Measurements from ENCODE around the gene MMP7.

The MMP7 gene, protein sequence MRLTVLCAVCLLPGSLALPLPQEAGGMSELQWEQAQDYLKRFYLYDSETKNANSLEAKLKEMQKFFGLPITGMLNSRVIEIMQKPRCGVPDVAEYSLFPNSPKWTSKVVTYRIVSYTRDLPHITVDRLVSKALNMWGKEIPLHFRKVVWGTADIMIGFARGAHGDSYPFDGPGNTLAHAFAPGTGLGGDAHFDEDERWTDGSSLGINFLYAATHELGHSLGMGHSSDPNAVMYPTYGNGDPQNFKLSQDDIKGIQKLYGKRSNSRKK
- total RNA-seq = 0 reads per million in 2 donors

DNA sequence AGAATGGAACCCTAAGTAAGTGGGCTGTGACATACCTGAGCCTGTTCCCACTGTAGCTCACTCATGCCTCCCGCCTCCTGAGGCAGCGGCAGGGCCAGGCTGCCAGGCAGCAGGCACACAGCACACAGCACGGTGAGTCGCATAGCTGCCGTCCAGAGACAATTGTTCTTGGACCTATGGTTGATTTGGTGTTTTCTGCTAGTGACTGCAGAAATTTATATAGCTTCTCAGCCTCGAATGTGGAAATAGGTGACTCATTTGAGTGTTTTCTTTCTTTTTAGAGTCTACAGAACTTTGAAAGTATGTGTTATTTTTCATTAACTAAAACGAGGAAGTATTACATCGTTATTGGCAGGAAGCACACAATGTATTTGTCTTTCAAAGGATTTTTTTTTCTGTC, at the start of gene MMP7:
MMP7 (minus strand) TSS at position 190 of the 400 bp plus-strand sequence; CDS start at position 143, 47 bp downstream.
- DNase-seq = no peak

DNA sequence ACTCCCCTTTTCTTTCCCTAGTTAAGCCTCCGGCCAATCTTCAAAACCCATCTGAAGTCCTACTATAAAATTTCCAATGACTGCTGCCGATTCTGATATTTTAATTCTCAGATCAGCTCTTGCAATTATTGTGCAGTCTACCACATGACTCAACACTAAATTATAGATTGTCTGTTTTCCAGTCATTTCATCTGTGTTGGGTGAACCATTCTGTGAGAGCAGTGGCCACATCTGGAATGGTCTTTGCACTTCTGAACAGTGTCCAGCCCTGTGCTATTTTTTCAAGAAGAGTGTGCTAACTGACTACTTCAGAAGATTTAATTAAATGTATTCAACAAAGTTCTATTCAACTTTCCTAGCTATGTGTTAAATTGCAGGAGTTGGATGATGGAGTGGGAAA, 47.2 kb upstream of the MMP7 start:
- DNase-seq = no peak

DNA sequence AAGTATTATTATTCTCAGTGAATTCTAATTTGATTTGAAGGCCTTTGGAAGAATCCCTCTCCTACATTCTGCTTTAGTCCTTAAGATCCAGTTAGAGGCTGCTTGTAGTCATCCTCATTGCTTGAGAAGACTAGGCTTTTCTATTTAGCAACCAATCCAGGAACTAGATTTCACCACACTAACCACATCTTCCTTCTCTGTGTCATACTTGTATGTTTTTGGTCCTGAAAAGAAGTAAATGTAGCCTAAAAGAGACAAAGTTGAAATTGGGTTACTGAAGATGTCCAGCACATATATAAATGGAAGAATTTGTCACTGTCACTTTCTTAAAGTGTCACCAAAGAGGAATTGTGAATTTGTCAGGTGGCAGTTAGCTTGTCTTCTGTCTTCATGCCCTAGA, 46.6 kb upstream of the MMP7 start:
- no peak for DNase-seq

DNA sequence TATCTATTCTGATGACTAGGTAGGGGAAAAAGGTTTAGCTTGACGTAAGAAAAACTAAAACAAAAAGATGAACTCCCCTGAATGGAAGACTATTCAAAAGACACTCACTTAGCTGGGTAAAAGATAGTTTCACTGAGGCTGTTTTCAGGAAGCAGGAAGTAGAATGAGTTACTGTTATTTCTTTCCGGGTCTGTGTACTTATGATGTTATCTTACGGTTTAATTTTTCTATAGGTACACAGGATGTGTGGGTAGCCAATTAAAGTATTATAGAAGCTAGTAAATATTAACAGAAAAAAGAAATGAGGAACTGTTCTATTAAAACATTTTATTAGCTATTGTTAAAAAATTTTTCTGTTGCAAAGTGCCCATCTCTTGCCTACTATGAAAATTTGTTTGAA, 45.8 kb upstream of the MMP7 start:
- DNase-seq = no peak

DNA sequence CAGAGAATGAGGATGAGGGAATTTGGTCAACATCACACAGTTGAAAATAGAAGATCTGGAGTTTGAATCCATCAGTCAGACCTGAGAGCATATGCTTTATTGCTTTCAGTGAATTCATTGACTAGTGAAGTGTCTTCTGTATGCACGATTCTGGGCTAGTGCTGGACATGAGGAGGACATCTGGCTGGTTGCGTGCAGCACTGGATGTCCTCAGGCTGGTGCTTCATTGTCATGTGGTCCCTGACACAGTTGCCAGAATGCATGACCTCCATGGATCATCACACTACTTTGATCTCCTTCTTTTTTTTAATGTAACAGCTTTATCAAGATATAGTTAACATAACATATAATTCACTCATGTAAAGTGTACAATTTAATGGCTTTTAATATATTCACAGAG, 44.5 kb upstream of the MMP7 start:
- DNase-seq = no peak

DNA sequence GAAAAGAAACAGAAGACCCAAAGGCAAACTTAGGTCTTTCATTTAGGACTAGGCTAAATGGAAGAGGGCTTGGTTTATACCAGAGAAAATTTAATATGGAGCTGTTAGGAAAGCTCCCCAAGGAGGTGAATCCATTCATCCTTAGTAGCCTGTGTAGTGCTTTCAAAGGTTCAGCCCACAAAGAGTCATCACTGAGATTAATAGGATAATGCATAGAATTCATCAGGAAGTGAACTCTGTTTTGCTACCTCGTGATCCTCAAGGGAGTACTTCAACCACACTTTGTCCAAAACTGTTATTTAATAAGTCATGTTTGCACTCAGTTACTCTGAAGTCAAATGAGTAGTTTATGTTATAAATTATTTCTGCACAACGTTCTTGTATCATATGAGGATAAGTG, 43.3 kb upstream of the MMP7 start:
- no peak for DNase-seq

DNA sequence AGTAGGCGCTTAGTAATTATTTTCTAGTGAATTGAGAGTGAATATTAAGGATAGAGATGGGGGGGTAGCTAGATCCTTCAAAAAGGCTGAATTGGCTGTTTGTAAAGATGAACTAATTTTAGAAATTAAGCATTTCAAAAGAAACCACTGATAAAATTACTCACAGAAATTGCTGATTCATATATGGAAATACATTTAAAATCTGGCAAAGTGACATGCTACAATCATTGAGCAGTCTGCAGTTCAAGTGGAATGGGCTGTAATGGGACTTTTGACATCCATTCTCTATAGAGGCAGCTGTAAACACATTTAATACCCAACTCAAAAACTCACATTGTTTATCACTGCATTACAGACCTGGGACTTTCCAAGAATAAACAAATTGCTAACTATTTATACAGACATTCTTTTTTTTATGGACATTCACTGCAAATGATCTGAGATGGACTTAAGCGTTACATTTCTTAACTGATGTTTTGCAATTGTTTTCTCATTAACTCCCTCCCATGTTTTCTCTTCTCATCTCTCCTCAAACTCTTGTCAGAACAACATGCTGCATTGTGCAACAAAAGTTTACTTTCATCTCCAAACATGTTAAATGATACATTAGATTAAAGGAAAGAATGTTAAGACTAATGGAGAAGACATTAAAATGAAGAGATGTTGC, 42.1 kb upstream of the MMP7 start:
- DNase-seq = no peak

DNA sequence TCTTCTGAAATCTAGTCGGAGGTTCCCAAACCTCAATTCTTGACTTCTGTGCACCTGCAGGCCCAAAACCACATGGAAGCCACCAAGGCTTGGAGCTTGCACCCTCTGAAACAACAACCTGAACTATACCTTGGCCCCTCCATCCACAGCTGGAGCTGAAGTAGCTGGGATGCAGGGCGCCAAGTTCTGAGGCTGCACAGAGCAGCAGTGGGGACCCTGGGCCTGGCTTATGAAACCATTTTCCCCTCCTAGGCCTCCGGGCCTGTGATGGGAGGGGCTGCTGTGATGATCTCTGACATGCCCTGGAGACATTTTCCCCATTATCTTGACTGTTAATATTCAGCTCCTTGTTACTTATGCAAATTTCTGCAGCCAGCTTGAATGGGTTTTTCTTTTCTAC, 38.3 kb upstream of the MMP7 start:
- no peak for DNase-seq

DNA sequence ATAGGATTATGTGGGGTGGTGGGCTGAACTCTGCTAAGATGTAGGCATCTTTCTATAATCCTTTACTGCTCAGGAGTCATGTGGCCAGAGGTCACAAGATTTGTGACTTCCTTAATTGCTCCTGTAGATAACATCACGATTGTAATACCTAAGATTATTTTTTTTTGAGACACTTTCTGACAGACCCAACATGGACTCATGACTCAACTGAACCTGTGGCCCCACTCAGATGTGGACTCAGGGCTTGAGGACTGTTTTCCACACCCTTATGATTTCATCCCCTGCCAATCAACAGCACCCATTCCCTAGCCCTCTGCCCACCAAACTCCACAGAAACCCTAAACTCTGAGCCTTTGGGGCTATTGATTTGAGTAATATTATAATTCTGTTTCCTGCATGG, 35.6 kb upstream of the MMP7 start:
- DNase-seq = no peak

DNA sequence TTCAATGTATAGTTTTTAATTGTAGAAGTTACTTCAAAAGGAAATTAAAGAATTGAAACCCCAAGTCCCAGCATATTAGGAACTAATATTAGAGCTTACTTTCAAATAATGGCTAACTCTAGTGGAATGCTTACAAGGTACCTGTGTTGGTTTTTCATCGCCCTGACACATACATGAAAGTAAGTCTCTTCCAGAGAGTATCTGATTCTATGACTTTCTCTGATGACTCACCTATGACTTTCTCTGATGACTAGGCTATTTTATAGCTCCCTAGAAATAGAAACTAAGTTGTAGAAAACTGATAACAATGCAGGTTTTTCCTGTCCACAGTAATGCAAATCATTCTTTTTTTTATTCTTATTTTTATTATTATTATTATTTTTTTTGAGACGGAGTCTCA, 33.6 kb upstream of the MMP7 start:
- DNase-seq = no peak

DNA sequence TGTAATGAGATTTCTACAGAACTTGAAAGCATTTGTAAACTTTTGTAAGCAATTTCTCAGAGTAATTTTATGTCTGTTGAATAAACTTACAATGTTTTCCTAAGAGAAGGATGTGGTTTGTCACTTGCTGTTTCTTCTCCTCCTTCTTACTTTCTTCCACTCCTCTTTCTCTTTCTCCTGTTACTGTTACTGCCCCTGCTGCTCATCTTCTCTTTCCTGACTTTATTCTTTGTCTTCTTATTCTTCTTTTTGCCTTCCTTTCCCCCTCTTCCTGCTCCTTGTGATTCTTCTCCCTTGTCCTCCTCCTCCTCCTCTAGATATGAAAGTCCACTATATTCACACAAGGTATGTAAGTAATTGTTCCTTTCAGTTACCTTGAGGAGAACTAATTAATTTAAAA, 31.1 kb upstream of the MMP7 start:
- DNase-seq = no peak

DNA sequence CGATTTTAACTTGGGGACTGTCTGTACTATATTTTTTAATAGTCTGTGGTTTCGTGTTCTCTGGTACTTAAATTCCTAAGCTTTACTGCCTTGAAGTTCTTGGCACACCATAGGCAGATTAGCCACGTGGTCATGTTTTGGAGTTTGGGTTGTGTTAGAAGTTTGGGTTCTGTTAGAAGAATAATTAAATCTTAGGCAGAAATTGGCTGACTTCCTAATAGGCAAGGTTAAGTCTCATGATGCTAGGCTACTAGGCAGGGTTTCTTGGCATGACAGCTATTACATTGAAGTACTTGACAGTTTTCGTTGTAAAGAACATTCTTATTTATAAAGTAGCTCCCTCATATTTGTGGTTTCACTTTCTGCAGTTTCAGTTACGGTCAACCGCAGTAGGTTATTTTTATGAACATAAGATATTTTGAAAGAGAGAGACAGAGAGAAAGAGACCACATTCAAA, 30.0 kb upstream of the MMP7 start:
- no peak for DNase-seq

DNA sequence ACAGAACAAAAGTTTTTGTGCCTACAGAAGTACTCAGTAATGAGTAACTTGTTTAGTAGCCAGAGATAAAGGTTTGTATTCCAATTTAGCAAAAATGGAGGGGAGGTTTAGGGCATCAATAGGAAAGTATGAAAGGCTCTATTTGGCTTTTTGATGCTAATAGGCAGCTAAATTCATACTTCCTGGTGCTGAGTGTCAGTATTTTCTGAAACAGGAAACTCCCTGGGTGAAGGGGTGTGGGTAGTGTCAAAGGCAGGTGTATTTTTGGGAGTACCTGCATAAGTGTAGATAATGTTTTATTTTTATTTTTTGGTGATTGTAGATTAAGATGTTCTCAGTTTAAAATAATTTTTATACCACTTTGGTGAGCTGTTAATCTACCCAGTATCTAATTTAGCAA, 29.3 kb upstream of the MMP7 start:
- DNase-seq = no peak

DNA sequence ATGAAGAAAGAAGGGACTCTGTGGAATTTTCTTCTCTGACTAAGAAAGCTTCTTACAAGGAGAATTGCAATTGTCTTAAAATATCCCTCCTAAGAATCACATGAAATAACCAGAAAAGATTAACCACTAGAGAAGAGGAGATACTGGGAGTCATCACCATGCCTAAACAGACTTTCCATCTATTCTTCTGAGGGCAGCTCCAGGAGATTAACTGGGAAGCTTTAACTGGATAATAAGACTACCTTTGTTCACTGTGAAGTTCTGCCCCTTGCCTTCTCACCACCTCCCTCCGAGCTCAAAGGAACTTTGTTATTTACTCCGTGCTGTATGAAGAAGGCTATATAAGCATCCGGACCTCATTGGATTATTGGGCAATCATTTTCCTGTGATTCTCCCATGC, 24.5 kb upstream of the MMP7 start:
- DNase-seq = no peak

DNA sequence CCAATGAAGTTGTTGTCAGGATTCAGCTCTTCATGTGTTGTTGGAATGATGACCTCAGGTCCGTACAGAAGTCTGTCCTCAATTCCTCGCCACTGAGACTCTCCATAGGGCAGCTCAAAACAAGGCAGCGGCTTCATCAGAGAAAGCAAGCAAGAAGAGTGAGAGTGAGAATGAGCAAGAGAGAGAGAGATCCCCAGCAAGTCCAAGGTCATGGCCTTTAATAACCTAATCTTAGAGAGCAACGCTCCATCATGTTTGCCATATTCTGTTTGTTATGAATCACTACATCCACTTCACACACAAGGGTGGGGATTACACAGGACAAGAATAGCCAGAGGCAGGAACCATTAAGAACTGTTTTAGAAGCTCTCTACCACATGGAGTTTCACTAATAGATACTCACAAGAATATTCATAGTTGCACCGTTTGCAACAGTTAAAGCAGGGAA, 23.3 kb upstream of the MMP7 start:
- no peak for DNase-seq

DNA sequence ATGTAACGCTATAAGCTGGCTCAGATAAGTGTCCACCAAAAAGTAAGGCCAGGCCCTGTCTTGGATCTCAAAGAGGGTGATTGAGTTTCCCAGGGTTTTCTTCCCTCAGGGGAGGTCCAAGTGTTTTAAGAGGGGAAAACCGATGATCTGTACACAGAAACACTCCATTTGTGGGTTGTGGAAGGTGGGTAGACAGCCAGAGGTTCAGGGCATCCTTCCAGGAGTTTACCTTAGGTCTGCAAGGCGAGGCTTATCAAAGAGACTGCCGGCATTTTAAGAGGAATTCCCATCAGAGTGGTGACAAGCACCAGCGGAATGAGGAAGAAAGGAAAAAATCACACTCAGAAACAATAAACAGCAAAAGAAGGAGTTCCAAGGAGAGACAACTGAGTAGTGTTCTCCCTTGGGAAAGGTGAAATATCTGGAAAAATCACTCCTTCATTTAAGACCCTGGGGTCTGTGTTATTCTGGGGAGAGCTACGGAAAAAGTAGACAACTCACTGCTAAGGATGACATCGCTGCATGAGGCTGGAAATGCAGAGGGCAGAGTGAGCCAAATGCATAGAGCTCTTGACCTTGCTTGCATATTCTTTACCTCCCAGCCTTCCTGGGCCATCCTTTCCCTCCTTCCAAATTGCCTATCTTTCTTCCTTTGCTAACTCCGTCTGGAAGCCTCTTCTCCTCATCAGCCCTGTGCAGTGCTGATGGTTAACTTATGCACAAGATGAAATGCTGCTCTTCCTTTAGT, 22.1 kb upstream of the MMP7 start:
- no peak for DNase-seq

DNA sequence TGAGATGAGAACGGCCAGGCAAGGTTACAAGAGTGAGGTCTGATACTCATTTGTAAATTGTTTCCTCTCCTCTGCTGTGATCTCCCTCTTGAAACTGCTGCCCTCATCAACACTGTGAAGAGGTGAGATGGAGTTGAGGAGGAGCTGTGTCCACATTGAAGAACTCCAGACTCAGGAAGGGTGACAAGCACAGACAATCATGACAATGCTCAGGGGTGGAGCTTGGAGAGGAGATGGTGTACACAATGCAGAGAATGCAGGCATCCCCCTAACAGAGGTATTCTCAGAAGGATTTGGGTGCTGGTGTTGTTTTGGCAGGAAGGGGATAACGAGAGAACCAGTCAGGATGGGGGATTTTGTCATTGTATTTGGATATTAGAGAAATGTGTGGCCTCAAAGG, 21.5 kb upstream of the MMP7 start:
- no peak for DNase-seq

DNA sequence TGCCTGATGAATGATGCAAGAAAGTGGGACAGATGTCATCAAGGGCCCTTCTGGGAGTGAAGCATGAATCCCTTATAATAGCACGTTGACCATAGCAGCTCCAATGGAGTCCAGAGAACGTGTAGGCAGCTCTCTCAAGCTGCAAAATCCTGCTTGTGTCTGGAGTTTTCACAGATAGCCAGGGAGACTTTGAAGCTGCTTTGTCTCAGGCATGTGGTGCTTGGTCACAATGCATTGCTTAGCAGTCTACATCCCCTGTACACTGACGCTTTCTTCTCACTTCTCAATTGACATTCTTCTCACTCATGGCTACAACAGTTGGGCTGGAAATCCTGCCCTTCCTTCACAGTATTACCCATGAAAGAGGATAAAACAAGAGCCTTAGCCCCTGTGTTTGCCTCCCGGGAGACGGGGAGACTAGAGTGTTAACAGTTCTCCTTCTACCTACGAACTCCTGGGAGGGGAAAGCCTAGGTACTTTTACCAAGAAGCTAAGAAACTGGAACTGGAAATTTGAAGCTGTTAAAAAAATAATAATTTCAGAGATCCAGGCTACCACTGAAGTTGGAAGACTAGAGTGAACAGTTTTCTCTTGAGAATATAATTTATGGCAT, 20.7 kb upstream of the MMP7 start:
- DNase-seq = no peak

DNA sequence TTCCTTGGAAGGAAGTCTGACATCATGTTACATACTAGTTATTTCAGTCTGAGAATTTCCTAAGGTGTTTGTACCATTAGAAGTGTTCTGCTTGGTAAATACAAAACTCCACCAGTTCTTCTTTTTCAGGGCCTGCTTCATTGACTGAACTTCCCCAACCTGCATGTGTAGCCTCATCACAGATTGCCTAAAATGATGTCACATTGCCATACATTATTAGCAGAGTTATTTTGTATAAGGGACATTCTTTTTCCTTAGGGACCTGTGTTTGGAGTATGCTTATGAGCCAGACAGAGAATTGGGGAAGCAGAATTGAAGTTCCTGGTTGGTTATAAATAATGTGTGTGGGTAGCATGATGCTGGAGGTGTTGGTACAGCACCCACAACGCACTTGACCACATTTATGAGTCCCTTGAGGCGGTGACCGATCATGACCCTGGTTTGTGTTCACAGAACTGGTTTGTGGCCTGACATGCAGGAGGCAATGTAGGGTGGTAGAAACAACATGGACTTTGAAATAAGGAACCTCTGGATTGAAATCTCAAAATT, 16.4 kb upstream of the MMP7 start:
- no peak for DNase-seq

DNA sequence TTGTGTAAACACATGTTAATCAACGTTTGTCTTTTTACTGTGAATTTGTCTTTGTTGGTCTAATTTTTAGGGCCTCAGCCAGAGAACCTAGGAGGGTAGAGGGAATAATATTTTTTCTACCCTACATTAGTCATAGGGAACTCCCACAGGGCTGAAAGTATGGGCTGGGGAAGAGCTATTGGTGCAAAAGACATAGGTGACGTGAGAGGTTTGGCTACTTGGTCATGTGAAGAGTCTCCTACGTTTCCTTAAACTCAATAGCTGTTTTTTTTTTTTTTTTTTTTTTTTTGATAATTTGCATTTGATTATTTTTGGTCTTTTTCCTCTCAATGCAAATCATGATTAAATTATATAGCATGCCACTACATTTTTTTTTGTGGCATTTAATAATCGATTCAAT, 15.9 kb upstream of the MMP7 start:
- DNase-seq = no peak

DNA sequence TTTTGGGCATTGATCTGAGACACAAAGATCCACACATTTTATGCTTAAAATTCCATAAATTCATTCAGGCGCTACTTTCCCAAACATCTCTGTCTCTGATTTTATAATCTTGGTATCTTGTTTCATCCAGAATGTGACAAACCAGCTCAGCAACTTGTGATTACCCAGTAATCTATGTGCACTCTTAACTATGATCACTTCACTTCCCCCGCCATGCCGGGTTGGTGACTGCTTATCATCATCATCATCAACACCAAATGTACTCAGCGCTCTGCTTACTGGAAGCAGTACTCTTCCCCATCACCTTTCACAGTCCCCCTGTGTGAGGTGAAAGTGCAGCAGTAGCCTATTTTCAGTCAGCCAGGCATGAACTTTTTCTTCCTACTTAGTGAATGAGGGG, 15.2 kb upstream of the MMP7 start:
- no peak for DNase-seq

DNA sequence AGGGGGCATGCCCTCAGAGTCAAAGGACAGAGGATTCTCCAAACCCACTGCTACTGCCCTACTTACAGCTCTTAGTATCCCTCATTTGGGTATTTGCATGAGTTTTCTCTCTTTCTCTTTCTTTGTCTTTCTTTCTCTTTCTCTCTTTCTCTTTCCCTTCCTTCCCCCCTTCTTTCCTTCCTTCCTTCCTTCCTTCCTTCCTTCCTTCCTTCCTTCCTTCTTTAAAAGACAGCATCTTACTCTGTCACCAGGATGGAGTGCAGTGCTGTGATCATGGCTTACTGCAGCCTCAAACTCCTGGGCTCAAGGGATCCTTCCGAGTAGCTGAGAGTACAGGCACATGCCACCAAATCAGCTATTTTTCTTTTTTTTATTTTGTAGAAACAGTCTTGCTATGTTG, 14.0 kb upstream of the MMP7 start:
- no peak for DNase-seq

DNA sequence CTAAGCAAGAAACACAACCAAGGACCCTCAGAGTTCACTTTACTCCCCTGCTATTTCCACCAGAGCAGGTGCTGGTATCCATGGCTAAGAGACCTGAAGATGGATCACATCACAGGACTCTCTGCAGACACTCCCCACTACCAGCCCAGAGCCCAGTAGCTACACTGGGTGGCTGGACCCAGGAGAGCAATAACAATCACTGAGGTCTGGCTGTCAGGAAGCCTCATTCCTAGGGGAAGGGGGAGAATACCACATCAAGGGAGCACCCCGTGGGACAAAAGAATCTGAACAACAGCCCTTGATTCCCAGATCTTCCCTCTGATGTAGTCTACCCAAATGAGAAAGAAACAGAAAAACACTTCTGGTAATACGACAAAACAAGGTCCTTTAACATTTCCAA, 9.0 kb upstream of the MMP7 start:
- DNase-seq = no peak
